ENCODE results near the gene SH2D1B. TPM values are rescaled to one million over a fixed set of nuclear protein-coding genes. Genes with fewer than 3 reads are reported as not detected.

The SH2D1B gene
- total and polyA plus RNA-seq, 10 of the 15 experiments (the other 5 are each of a cell fraction or from before 2014, with no cell fraction given) = 0.18 TPM; not detected in 9

DNA sequence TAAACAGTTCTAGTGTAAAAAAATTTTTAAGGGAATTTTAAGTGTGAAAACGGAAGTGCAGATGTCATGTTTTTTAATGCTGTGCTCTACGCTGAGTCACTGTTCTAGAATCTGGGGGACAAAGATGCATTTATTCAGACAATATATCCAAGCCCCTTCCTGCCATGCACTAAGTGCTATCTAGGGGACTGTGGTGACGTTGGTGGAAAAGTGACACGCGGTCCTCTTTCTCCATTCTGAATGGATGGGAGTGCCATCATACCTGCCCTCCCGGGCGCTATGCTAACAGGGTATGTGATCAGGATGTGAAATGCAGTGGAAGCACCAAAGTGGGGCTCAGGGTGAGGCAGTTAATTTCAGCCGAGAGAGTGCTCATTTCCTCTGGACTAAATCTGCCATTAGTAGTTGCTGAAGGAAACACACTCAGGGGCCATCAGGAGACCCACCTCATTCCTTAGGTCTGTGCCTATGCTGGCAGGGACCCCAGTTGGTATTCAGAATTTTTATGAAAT is 23.8 kb downstream of the SH2D1B start:
- no peak overlapping the region for H3K27ac ChIP-seq (ENCODE audit: control insufficient read depth, insufficient read depth)
- no peaks in the 10 kb centered on the region for H4K20me1 ChIP-seq (ENCODE audit: control insufficient read depth, insufficient read depth)
- RAD21 ChIA-PET (ENCODE audit: unreplicated experiment) = interaction anchor here (6.4 kb wide), 1 partner anchor 32 kb away, joined by 83 read pairs; no protein-coding TSS in a partner anchor
- POLR2A ChIA-PET = no interaction called here
- H3K79me2 ChIP-seq (ENCODE audit: control insufficient read depth, insufficient read depth, low read length) = no peaks in the 10 kb centered on the region
- no peaks in the 10 kb centered on the region for H3K9me3 ChIP-seq (replicated peaks; ENCODE audit: control insufficient read depth, insufficient read depth, low read length)
- no peak overlapping the region for H3K9ac ChIP-seq (ENCODE audit: control insufficient read depth, insufficient read depth, low read length)
- CTCF ChIA-PET = interaction anchor here (1.5 to 6.9 kb wide), 5 partner anchors 8 to 332 kb away, joined by 4 to 126 read pairs (median 30); partner anchors contain the start of gene C1orf226
- in situ Hi-C loops (cut with MboI) = no loop called here
- ATAC-seq (no peak), DNase-seq (ENCODE audit: low read depth, low spot score) (no peak), FAIRE-seq (no peak)
- H3K4me3 ChIP-seq = no peak overlapping the region
- SMC1A ChIA-PET (ENCODE audit: uncharacterized antibody, unreplicated experiment) = interaction anchor here (1.1 to 6.4 kb wide), 4 partner anchors 16 to 332 kb away, joined by 3 to 84 read pairs (median 8); no protein-coding TSS in a partner anchor
- H3K36me3 ChIP-seq (ENCODE audit: control insufficient read depth in 2 of 2, insufficient read depth in 2 of 2, low read length in 1 of 2) = no peaks in the 10 kb centered on the region
- 40% methylated on average over 8 of the region's 8 CpGs for whole genome bisulfite sequencing (ENCODE audit: insufficient coverage, insufficient replicate concordance, low lambda C conversion rate, missing lambda C conversion rate)
- TF ChIP-seq NFYA (IDR thresholded peaks at IDR 0.05; ENCODE audit: borderline replicate concordance, low read depth, low read length) = no peak
- TF ChIP-seq CBX3 (IDR thresholded peaks at IDR 0.05; ENCODE audit: borderline replicate concordance, low read depth) = no peak
- TF ChIP-seq CREM (IDR thresholded peaks at IDR 0.05; ENCODE audit: low read depth) = no peak
- TF ChIP-seq, protein P1, sequence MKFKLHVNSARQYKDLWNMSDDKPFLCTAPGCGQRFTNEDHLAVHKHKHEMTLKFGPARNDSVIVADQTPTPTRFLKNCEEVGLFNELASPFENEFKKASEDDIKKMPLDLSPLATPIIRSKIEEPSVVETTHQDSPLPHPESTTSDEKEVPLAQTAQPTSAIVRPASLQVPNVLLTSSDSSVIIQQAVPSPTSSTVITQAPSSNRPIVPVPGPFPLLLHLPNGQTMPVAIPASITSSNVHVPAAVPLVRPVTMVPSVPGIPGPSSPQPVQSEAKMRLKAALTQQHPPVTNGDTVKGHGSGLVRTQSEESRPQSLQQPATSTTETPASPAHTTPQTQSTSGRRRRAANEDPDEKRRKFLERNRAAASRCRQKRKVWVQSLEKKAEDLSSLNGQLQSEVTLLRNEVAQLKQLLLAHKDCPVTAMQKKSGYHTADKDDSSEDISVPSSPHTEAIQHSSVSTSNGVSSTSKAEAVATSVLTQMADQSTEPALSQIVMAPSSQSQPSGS (IDR thresholded peaks at IDR 0.05; ENCODE audit: low read length) = no peak
- no peak for TF ChIP-seq RCOR1 (conservative IDR thresholded peaks at IDR 0.05; ENCODE audit: low read depth, low read length)
- TF ChIP-seq DPF2 (IDR thresholded peaks at IDR 0.05) = no peak
- TF ChIP-seq EGR1 (IDR thresholded peaks at IDR 0.05; ENCODE audit: borderline replicate concordance in 1 of 2, low read depth in 2 of 2, low read length in 2 of 2) = no peak
- TF ChIP-seq TCF12 (IDR thresholded peaks at IDR 0.05; ENCODE audit: low read depth, low read length) = no peak
- no peak for TF ChIP-seq HCFC1 (IDR thresholded peaks at IDR 0.05; ENCODE audit: low read length)
- TF ChIP-seq, protein P2, sequence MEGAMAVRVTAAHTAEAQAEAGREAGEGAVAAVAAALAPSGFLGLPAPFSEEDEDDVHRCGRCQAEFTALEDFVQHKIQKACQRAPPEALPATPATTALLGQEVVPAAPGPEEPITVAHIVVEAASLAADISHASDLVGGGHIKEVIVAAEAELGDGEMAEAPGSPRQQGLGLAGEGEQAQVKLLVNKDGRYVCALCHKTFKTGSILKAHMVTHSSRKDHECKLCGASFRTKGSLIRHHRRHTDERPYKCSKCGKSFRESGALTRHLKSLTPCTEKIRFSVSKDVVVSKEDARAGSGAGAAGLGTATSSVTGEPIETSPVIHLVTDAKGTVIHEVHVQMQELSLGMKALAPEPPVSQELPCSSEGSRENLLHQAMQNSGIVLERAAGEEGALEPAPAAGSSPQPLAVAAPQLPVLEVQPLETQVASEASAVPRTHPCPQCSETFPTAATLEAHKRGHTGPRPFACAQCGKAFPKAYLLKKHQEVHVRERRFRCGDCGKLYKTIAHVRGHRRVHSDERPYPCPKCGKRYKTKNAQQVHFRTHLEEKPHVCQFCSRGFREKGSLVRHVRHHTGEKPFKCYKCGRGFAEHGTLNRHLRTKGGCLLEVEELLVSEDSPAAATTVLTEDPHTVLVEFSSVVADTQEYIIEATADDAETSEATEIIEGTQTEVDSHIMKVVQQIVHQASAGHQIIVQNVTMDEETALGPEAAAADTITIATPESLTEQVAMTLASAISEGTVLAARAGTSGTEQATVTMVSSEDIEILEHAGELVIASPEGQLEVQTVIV (IDR thresholded peaks at IDR 0.05; ENCODE audit: borderline replicate concordance, partially characterized antibody) = no peak
- TF ChIP-seq KDM1A (IDR thresholded peaks at IDR 0.05; ENCODE audit: borderline replicate concordance) = no peak
- no peak for TF ChIP-seq IRF4 (IDR thresholded peaks at IDR 0.05; ENCODE audit: low read depth, low read length)
- TF ChIP-seq SP1 (IDR thresholded peaks at IDR 0.05; ENCODE audit: low read depth, low read length) = no peak
- TF ChIP-seq NBN (IDR thresholded peaks at IDR 0.05) = no peak
- intact Hi-C loops (cut with micrococcal nuclease; ENCODE audit: unreplicated experiment) = no loop called here
- no TSS peak for BruUV-seq (replicated peaks)
- no peaks in the 10 kb centered on the region for H3K27me3 ChIP-seq (replicated peaks in 1 of 2; ENCODE audit: control insufficient read depth in 2 of 2, insufficient read depth in 2 of 2, low read length in 1 of 2)
- H3K4me1 ChIP-seq (ENCODE audit: control insufficient read depth, insufficient read depth, low read length) = 0 out of 2 replicates have a peak, but pooled peaks cover 4% of the 10 kb centered on the region
- no peak overlapping the region for H2AFZ ChIP-seq (ENCODE audit: control insufficient read depth, low read depth, low read length)
- no peak overlapping the region for H3K4me2 ChIP-seq (ENCODE audit: control insufficient read depth, insufficient read depth)
